Calu3 (cell line): ENCODE results near the gene STRAP. TPM values are rescaled to one million over a fixed set of nuclear protein-coding genes. Genes with fewer than 3 reads are reported as not detected.

Experiments used
- BruUV-seq: library from RNA; stranded (reverse); fragments of 400-500 nt; replicated peaks from 2 replicates; lab custom pipeline; 2021; lab: Mats Ljungman, UMichigan
- CTCF ChIA-PET: fragments of 300-600 bp; sonication (Branson Sonifier 250); formaldehyde crosslinking; loops from one replicate; lab custom pipeline; 2022; ENCODE audit warnings: antibody characterized with exemption; lab: Charles Lee
- DNase-seq: peaks from one replicate; pipeline ENCODE4 v3.0.0; 2022
- H3K27ac Mint-ChIP-seq: one replicate; pipeline ENCODE4 v1.8.0; 2022; ENCODE audit warnings: mixed read lengths; ENCODE audit not compliant: unreplicated experiment
- H3K27me3 Mint-ChIP-seq: one replicate; pipeline ENCODE4 v1.8.0; 2022; ENCODE audit warnings: mixed read lengths; ENCODE audit not compliant: unreplicated experiment
- H3K36me3 Mint-ChIP-seq: one replicate; pipeline ENCODE4 v1.8.0; 2022; ENCODE audit warnings: mild to moderate bottlenecking, moderate library complexity, mixed read lengths; ENCODE audit not compliant: insufficient read depth, unreplicated experiment
- H3K4me1 Mint-ChIP-seq: one replicate; pipeline ENCODE4 v1.8.0; 2022; ENCODE audit warnings: mild to moderate bottlenecking, low read depth, mixed read lengths; ENCODE audit not compliant: unreplicated experiment
- H3K4me3 Mint-ChIP-seq: one replicate; pipeline ENCODE4 v1.8.0; 2022; ENCODE audit warnings: mild to moderate bottlenecking, low read depth, moderate library complexity, mixed read lengths; ENCODE audit not compliant: unreplicated experiment
- H3K9me3 Mint-ChIP-seq: one replicate; pipeline ENCODE4 v1.8.0; 2022; ENCODE audit warnings: low read depth, mixed read lengths; ENCODE audit not compliant: unreplicated experiment
- intact Hi-C: fragments of 100-400 bp; cut with micrococcal nuclease; formaldehyde crosslinking; loops from one replicate; pipeline ENCODE4 v1.10.0; 2022; ENCODE audit not compliant: unreplicated experiment
- total RNA-seq: library from RNA; stranded (reverse); gene quantifications from 2 replicates; pipeline ENCODE4 v1.2.3, GENCODE V29; 2022
- TF ChIP-seq, protein P1 (sequence below): fragments of 200-600 bp; IDR thresholded peaks from one replicate; pipeline ENCODE4 v1.8.0; 2022; ENCODE audit warnings: antibody characterized with exemption; ENCODE audit not compliant: unreplicated experiment

Gene STRAP
- total RNA-seq, 1 experiment from 2014 or later: 124 TPM

DNA sequence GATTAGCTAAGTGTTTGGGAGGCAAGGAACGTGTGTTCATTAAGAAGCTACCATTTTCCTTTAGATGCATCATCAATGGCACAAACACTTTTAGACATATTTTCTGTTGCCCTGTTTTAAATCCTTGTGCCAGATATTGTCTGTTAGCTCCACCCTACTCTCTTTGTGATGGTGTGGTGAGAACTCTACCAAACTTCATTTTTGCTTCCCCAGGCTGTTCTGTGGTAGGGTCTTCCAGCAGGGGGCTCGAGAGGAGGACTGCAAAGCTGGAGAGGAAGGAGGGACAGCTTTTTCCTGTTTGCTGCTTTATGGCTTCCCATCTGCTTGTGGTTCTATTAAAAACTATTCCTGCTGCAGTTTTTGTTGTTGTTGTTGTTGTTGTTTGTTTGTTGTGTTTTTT lies 23.8 kb upstream of the STRAP start:
- Mint-ChIP-seq H3K36me3 (no peaks in the 10 kb centered on the region), H3K4me1 (peaks cover 27% of the 10 kb centered on the region), H3K27me3 (no peaks in the 10 kb centered on the region), H3K9me3 (no peaks in the 10 kb centered on the region), H3K27ac (no peak overlapping the region), H3K4me3 (no peak overlapping the region)
- CTCF ChIA-PET: interaction anchor here (1.0 to 1.2 kb wide), 3 partner anchors 31 to 326 kb away, joined by 3 to 4 read pairs (median 3); no protein-coding TSS in a partner anchor
- no TSS peak for BruUV-seq
- no peak for DNase-seq
- intact Hi-C loops: loop anchor here (5.0 to 10.0 kb wide), 2 partner anchors 86 to 584 kb away; no protein-coding TSS in a partner anchor
- TF ChIP-seq, protein P1, sequence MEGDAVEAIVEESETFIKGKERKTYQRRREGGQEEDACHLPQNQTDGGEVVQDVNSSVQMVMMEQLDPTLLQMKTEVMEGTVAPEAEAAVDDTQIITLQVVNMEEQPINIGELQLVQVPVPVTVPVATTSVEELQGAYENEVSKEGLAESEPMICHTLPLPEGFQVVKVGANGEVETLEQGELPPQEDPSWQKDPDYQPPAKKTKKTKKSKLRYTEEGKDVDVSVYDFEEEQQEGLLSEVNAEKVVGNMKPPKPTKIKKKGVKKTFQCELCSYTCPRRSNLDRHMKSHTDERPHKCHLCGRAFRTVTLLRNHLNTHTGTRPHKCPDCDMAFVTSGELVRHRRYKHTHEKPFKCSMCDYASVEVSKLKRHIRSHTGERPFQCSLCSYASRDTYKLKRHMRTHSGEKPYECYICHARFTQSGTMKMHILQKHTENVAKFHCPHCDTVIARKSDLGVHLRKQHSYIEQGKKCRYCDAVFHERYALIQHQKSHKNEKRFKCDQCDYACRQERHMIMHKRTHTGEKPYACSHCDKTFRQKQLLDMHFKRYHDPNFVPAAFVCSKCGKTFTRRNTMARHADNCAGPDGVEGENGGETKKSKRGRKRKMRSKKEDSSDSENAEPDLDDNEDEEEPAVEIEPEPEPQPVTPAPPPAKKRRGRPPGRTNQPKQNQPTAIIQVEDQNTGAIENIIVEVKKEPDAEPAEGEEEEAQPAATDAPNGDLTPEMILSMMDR: no peak

DNA sequence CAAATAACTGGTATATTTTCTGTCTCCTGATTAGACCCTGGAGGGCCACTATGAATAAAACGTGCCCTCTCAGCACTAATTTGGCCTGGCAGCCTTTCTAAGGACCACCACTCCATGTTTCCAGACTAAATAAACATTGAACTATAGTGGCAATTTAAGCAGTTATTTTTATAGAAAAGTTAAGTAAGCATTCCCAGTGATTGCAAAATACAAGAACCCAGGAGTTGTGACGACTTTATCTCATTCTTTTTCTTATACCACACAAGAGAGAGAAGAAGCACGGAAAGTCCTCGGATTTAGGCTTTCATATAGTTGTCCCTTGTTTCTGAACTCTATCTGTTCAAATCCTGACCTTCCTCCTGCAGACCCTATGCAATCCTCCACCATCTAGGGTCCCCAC lies 23.1 kb upstream of the STRAP start:
- Mint-ChIP-seq H3K9me3 (no peaks in the 10 kb centered on the region), H3K36me3 (no peaks in the 10 kb centered on the region), H3K4me1 (peaks cover 20% of the 10 kb centered on the region), H3K27me3 (no peaks in the 10 kb centered on the region), H3K27ac (no peak overlapping the region), H3K4me3 (no peak overlapping the region)
- BruUV-seq: no TSS peak
- DNase-seq: no peak
- intact Hi-C loops: loop anchor here (5.0 to 10.0 kb wide), 2 partner anchors 87 to 584 kb away; no protein-coding TSS in a partner anchor
- CTCF ChIA-PET: interaction anchor here (1.1 kb wide), 1 partner anchor 31 kb away, joined by 3 read pairs; no protein-coding TSS in a partner anchor
- TF ChIP-seq, protein P1: no peak

DNA sequence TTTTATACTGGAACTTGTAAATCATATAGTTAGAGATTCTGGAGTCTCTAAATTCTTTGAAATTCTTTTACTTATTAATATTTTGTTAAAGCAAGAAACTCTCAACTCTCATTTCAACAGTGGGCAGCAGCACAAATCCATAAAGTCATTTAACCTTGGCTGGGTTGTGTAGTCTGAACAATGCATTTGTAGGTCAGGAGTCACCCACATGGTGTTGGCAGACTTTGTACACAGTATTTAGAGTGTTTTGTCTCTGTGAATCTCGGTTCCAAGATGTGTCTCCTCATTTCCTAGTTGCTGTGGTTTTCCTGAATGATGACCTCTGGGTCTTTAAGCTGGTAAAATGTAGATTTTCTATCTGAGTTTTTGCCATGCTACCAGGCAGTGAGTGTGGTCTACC lies 20.8 kb upstream of the STRAP start:
- no peak overlapping the region for H3K4me3 Mint-ChIP-seq
- H3K27ac Mint-ChIP-seq: no peak overlapping the region
- intact Hi-C loops: no loop called here
- CTCF ChIA-PET: interaction anchor here (1.4 kb wide), 1 partner anchor 329 kb away, joined by 3 read pairs; no protein-coding TSS in a partner anchor
- H3K4me1 Mint-ChIP-seq: no peaks in the 10 kb centered on the region
- TF ChIP-seq, protein P1: no peak
- no peak for DNase-seq
- BruUV-seq: no TSS peak
- H3K36me3 Mint-ChIP-seq: no peaks in the 10 kb centered on the region
- no peaks in the 10 kb centered on the region for H3K9me3 Mint-ChIP-seq
- no peaks in the 10 kb centered on the region for H3K27me3 Mint-ChIP-seq

DNA sequence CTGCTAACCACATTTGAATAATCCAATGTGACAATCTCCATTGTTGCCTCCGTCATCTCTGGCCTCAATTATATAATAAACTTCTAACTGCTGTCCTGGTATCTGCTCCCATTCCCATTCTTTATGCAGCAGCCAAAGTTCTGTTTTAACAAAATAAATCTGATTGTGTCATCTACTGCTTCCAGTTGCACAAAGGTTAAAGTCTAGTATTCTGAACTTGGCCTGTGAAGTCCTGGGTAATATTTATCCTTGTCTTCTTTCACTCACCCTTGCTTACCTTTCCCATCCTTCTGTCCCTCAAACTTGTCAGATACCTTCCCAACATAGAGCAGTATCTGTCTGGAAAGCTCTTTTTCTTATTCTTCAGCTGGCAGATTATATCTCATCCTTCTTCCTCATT lies 19.3 kb upstream of the STRAP start:
- H3K27ac Mint-ChIP-seq: no peak overlapping the region
- intact Hi-C loops: no loop called here
- CTCF ChIA-PET: no interaction called here

More for the DNA sequence above, 19.3 kb upstream of the STRAP start:
- Mint-ChIP-seq H3K9me3 (peaks cover 3% of the 10 kb centered on the region), H3K27me3 (no peaks in the 10 kb centered on the region), H3K4me3 (no peak overlapping the region), H3K36me3 (no peaks in the 10 kb centered on the region), H3K4me1 (no peaks in the 10 kb centered on the region)
- BruUV-seq: no TSS peak
- TF ChIP-seq, protein P1: no peak
- no peak for DNase-seq
